Measurements from ENCODE around the gene SLC9A3. TPM values are rescaled to one million over a fixed set of nuclear protein-coding genes. Genes with fewer than 3 reads are reported as not detected.

SLC9A3 gene
- total and polyA plus RNA-seq, 3 experiments from 2014 or later, result 2.4 to 2.6 (median 2.5) TPM

GRCh38 chr5:429453-430188 is 94.6 kb downstream of the SLC9A3 start:
- H3K27ac Mint-ChIP-seq, result no peak overlapping the region
- Histone ChIP-seq H3K4me1 (ENCODE audit: insufficient read depth, low read length) (no peaks in the 10 kb centered on the region), H3K4me3 (ENCODE audit: low read length) (no peak overlapping the region), H3K9me3 (ENCODE audit: low read length) (no peaks in the 10 kb centered on the region), H3K36me3 (ENCODE audit: insufficient read depth, low read length) (no peaks in the 10 kb centered on the region), H3K27me3 (ENCODE audit: insufficient read depth, low read length, poor library complexity, severe bottlenecking) (no peaks in the 10 kb centered on the region), H3K27ac (ENCODE audit: low read depth, low read length) (no peak overlapping the region)
- H3K4me1 Mint-ChIP-seq, result no peaks in the 10 kb centered on the region
- H3K9me3 Mint-ChIP-seq, result no peaks in the 10 kb centered on the region
- ChIA-PET CTCF (interaction anchor here (1.0 to 2.8 kb wide), 4 partner anchors 20 to 241 kb away, joined by 3 to 23 read pairs (median 7); no protein-coding TSS in a partner anchor), POLR2A (no interaction called here)
- H3K4me3 Mint-ChIP-seq, result no peak overlapping the region
- DNase-seq, result no peak
- peaks cover 3 to 21% of the 10 kb centered on the region in 2 donors for H3K27me3 Mint-ChIP-seq
- peaks cover 0 to 4% (median 0%) of the 10 kb centered on the region in 3 donors for H3K36me3 Mint-ChIP-seq

DNA sequence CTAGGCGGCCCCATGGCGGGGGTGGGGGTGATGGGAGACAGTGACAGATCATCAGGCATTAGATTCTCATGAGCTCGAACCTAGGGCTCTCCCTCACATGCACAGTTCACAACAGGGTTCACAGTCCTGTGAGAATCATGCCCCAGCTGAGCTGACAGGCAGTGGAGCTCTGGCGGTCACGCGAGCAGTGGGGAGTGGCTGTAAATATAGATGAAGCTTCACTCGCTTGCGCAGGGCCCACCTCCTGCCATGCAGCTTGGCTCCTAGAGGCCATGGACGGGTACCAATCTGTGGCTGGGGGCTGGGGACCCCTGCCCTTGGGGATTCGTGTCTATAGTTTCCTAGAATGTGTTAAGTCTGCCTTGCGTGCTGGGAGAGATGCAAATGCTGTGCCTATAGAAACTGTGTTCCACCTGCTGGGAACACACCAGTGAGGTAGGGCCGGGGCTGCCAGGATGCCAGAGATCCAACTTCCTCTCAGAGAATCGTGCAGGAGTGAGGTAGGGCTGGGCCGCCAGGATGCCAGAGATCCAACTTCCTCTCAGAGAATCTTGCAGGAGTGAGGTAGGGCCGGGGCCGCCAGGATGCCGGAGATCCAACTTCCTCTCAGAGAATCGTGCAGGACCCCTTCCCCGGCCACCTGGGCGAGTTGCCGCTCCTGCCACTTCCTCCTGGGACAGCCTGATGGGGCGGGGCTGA is 95.3 kb downstream of the SLC9A3 start:
- Mint-ChIP-seq H3K9me3 (no peaks in the 10 kb centered on the region), H3K4me1 (no peaks in the 10 kb centered on the region), H3K27me3 (peaks cover 3 to 21% of the 10 kb centered on the region in 2 donors), H3K27ac (peak overlapping the region in 1 of 8 donors; percentile 32), H3K36me3 (peaks cover 0 to 4% (median 0%) of the 10 kb centered on the region in 3 donors), H3K4me3 (no peak overlapping the region)
- Histone ChIP-seq H3K36me3 (ENCODE audit: insufficient read depth, low read length) (no peaks in the 10 kb centered on the region), H3K4me3 (ENCODE audit: low read length) (no peak overlapping the region), H3K27ac (ENCODE audit: low read depth, low read length) (no peak overlapping the region), H3K27me3 (ENCODE audit: insufficient read depth, low read length, poor library complexity, severe bottlenecking) (no peaks in the 10 kb centered on the region), H3K4me1 (ENCODE audit: insufficient read depth, low read length) (no peaks in the 10 kb centered on the region), H3K9me3 (ENCODE audit: low read length) (no peaks in the 10 kb centered on the region)
- no peak for DNase-seq
- POLR2A ChIA-PET, result no interaction called here
- CTCF ChIA-PET, result interaction anchor here (1.1 to 1.5 kb wide), 2 partner anchors 112 to 240 kb away, joined by 4 to 7 read pairs; no protein-coding TSS in a partner anchor

DNA sequence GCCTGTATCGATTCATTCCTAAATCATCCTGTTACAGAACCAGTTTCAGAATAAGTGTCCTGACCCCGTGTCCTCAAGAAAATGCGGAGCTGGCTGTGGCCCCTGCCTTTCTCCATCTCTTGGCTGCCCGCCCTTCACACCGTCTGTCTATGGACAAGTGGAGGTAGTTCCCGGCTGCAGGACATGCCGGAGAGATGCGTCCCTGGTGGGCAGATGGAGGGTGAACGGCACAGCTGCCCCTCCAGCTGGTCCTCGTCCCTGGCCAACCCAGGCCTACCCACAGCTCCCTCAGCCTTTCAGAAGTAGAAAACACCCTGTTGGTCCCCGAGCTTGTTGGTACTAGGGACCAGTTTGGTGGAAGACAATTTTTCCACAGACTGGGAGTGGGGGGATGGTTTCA is 96.0 kb downstream of the SLC9A3 start:
- Mint-ChIP-seq H3K9me3 (no peaks in the 10 kb centered on the region), H3K36me3 (peaks cover 0 to 4% (median 0%) of the 10 kb centered on the region in 3 donors), H3K27ac (no peak overlapping the region), H3K4me1 (no peaks in the 10 kb centered on the region), H3K27me3 (peaks cover 3 to 21% of the 10 kb centered on the region in 2 donors), H3K4me3 (no peak overlapping the region)
- Histone ChIP-seq H3K27ac (ENCODE audit: low read depth, low read length) (no peak overlapping the region), H3K4me1 (ENCODE audit: insufficient read depth, low read length) (no peaks in the 10 kb centered on the region), H3K36me3 (ENCODE audit: insufficient read depth, low read length) (no peaks in the 10 kb centered on the region), H3K9me3 (ENCODE audit: low read length) (no peaks in the 10 kb centered on the region), H3K27me3 (ENCODE audit: insufficient read depth, low read length, poor library complexity, severe bottlenecking) (no peaks in the 10 kb centered on the region), H3K4me3 (ENCODE audit: low read length) (no peak overlapping the region)
- ChIA-PET POLR2A (no interaction called here), CTCF (interaction anchor here (1.1 to 1.5 kb wide), 2 partner anchors 111 to 240 kb away, joined by 4 to 7 read pairs; no protein-coding TSS in a partner anchor)
- DNase-seq, result no peak

- H3K4me1 Mint-ChIP-seq, result no peaks in the 10 kb centered on the region
These were observed 96.7 kb downstream of the SLC9A3 start for GRCh38 chr5:427415-428087.

GRCh38 chr5:426392-426976 is 97.8 kb downstream of the SLC9A3 start:
- Mint-ChIP-seq H3K27me3 (peaks cover 3 to 13% of the 10 kb centered on the region in 2 donors), H3K36me3 (peaks cover 0 to 4% (median 0%) of the 10 kb centered on the region in 3 donors), H3K27ac (peak overlapping the region in 1 of 8 donors; percentile 52), H3K4me3 (no peak overlapping the region), H3K4me1 (no peaks in the 10 kb centered on the region), H3K9me3 (no peaks in the 10 kb centered on the region)
- H3K36me3 ChIP-seq (ENCODE audit: insufficient read depth, low read length), result no peaks in the 10 kb centered on the region
- H3K4me1 ChIP-seq (ENCODE audit: insufficient read depth, low read length), result no peaks in the 10 kb centered on the region
- H3K27me3 ChIP-seq (ENCODE audit: insufficient read depth, low read length, poor library complexity, severe bottlenecking), result no peaks in the 10 kb centered on the region
- no peaks in the 10 kb centered on the region for H3K9me3 ChIP-seq (ENCODE audit: low read length)
- no peak for DNase-seq
- H3K27ac ChIP-seq (ENCODE audit: low read depth, low read length), result no peak overlapping the region
- no peak overlapping the region for H3K4me3 ChIP-seq (ENCODE audit: low read length)
- POLR2A ChIA-PET, result no interaction called here
- CTCF ChIA-PET, result interaction anchor here (0.9 to 1.4 kb wide), 3 partner anchors 8 to 155 kb away, joined by 3 to 4 read pairs (median 3); partner anchors contain the start of gene PDCD6

More at GRCh38 chr5:427415-428087, 96.7 kb downstream of the SLC9A3 start:
- POLR2A ChIA-PET, result no interaction called here
- Mint-ChIP-seq H3K27me3 (peaks cover 3 to 21% of the 10 kb centered on the region in 2 donors), H3K9me3 (no peaks in the 10 kb centered on the region), H3K27ac (no peak overlapping the region), H3K4me3 (no peak overlapping the region), H3K36me3 (peaks cover 0 to 4% (median 0%) of the 10 kb centered on the region in 3 donors)
- Histone ChIP-seq H3K4me1 (ENCODE audit: insufficient read depth, low read length) (no peaks in the 10 kb centered on the region), H3K27ac (ENCODE audit: low read depth, low read length) (no peak overlapping the region), H3K36me3 (ENCODE audit: insufficient read depth, low read length) (no peaks in the 10 kb centered on the region), H3K27me3 (ENCODE audit: insufficient read depth, low read length, poor library complexity, severe bottlenecking) (no peaks in the 10 kb centered on the region), H3K4me3 (ENCODE audit: low read length) (no peak overlapping the region), H3K9me3 (ENCODE audit: low read length) (no peaks in the 10 kb centered on the region)
- CTCF ChIA-PET, result no interaction called here
- DNase-seq, result no peak

DNA sequence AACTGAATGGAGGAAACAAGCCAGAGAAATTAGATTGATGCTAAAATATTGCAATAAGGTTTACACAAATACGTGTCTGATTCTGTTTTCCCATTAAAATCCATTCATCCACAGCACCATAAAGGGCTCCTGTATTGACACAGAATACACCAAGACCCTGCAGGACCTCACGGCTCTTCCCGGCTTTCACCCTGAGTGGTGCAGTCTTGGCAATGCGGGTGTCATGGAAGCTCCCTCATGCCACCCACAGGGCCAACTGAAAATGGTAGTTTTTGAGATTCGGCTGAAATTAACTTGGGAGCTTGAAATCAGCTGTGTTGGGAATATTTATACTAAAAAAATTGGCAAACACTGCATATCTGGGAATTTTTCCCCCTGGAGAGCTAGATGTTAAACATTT is 98.5 kb downstream of the SLC9A3 start:
- H3K9me3 Mint-ChIP-seq, result no peaks in the 10 kb centered on the region
- H3K9me3 ChIP-seq (ENCODE audit: low read length), result no peaks in the 10 kb centered on the region
- peaks cover 3 to 13% of the 10 kb centered on the region in 2 donors for H3K27me3 Mint-ChIP-seq
- ChIA-PET POLR2A (no interaction called here), CTCF (interaction anchor here (0.9 to 1.4 kb wide), 4 partner anchors 9 to 154 kb away, joined by 3 to 4 read pairs (median 3); partner anchors contain the start of gene PDCD6)
- no peak for DNase-seq
- H3K27me3 ChIP-seq (ENCODE audit: insufficient read depth, low read length, poor library complexity, severe bottlenecking), result no peaks in the 10 kb centered on the region
- no peak overlapping the region for H3K27ac ChIP-seq (ENCODE audit: low read depth, low read length)
- H3K36me3 Mint-ChIP-seq, result peaks cover 0 to 4% (median 0%) of the 10 kb centered on the region in 3 donors
- no peaks in the 10 kb centered on the region for H3K4me1 ChIP-seq (ENCODE audit: insufficient read depth, low read length)
- H3K36me3 ChIP-seq (ENCODE audit: insufficient read depth, low read length), result no peaks in the 10 kb centered on the region
- no peaks in the 10 kb centered on the region for H3K4me1 Mint-ChIP-seq
- H3K4me3 ChIP-seq (ENCODE audit: low read length), result no peak overlapping the region
- no peak overlapping the region for H3K27ac Mint-ChIP-seq
- no peak overlapping the region for H3K4me3 Mint-ChIP-seq

DNA sequence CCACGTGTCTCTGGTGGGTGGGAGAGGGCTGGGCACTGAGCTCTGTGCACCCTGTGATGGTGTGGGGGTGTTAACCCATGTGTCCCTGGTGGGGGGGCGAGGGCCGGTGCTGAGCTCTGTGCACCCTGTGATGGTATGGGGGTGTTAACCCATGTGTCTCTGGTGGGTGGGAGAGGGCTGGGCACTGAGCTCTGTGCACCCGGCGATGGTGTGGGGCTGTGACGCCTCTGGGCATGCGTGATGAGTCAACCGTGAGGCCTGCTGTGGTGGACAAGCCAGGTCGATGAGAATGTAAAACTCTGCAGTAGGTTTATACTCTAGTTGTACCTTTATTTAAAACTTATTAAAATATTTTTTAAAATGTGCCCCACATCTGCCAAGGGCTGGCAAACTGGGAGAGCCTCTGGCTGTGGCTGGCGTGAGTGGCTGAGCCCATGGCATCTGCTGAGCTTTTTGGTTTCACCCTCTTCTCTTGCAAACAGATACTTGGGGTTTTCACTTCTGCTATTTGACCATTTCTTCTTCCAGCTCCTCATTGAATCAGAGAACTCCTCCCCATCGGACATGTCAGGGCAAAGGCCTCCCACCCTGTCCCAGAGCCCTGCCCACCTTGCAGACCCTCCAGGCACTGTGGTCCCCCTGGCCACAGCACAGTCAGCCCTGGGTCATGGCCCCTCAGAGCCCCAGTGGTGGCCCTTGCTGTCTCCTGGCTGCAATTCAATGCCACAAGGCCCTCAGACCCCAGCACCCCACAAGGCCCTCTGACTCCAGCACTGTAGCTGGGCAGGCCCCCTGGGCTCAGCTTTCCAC is 99.7 kb downstream of the SLC9A3 start:
- H3K27ac ChIP-seq (ENCODE audit: low read depth, low read length), result no peak overlapping the region
- ChIA-PET CTCF (interaction anchor here (0.6 to 1.8 kb wide), 4 partner anchors 9 to 108 kb away, joined by 3 to 6 read pairs (median 3); partner anchors contain the start of gene AHRR), POLR2A (no interaction called here)
- no peak for DNase-seq
- no peaks in the 10 kb centered on the region for H3K27me3 ChIP-seq (ENCODE audit: insufficient read depth, low read length, poor library complexity, severe bottlenecking)
- Mint-ChIP-seq H3K27me3 (peaks cover 3 to 10% of the 10 kb centered on the region in 2 donors), H3K9me3 (no peaks in the 10 kb centered on the region), H3K4me1 (no peaks in the 10 kb centered on the region), H3K4me3 (no peak overlapping the region), H3K36me3 (peaks cover 0 to 4% (median 0%) of the 10 kb centered on the region in 3 donors), H3K27ac (no peak overlapping the region)
- no peaks in the 10 kb centered on the region for H3K36me3 ChIP-seq (ENCODE audit: insufficient read depth, low read length)
- H3K4me1 ChIP-seq (ENCODE audit: insufficient read depth, low read length), result no peaks in the 10 kb centered on the region
- no peaks in the 10 kb centered on the region for H3K9me3 ChIP-seq (ENCODE audit: low read length)
- no peak overlapping the region for H3K4me3 ChIP-seq (ENCODE audit: low read length)
